HEK293 (cell line): ENCODE results near the gene RMC1.

Source experiments
- CTCF ChIA-PET: fragments of 350-600 bp; formaldehyde crosslinking; extraction: SDS; loops from one replicate; lab custom pipeline; 2021; ENCODE audit warnings: antibody characterized with exemption; lab: Yijun Ruan, JAX
- POLR2A ChIA-PET: fragments of 300-600 bp; formaldehyde crosslinking; extraction: SDS; loops from one replicate; lab custom pipeline; 2020; ENCODE audit warnings: antibody characterized with exemption, inconsistent platforms; lab: Yijun Ruan, JAX
- H3K27ac ChIP-seq: fragments of 200-500 bp; sonication (Bioruptor generic); 2 replicates; pipeline ENCODE4 v1.5.1; 2014; ENCODE audit warnings: low read depth, low read length, control low read depth, inconsistent platforms; ENCODE audit errors: extremely low read depth
- H3K36me3 ChIP-seq, 2 experiments: fragments of 200-500 bp in 1 of 2; sonication (Bioruptor generic) in 1 of 2; 1 replicate in 1 of 2; 2 replicates in 1 of 2; pipeline ENCODE4 v1.5.1; 2014 to 2017; ENCODE audit warnings: inconsistent platforms in 2 of 2, low read length in 2 of 2; ENCODE audit not compliant: control insufficient read depth in 2 of 2, insufficient read depth in 1 of 2
- H3K4me1 ChIP-seq: fragments of 200-500 bp; sonication (Bioruptor generic); 2 replicates; pipeline ENCODE4 v1.5.1; 2014; ENCODE audit warnings: mild to moderate bottlenecking, low read length, inconsistent platforms; ENCODE audit not compliant: control insufficient read depth, insufficient read depth
- H3K4me3 ChIP-seq: 2 replicates; pipeline ENCODE4 v1.5.1; 2011; ENCODE audit warnings: low read depth, mild to moderate bottlenecking, control low read depth, low read length, moderate library complexity
- H3K9me3 ChIP-seq: fragments of 200-500 bp; sonication (Bioruptor generic); 2 replicates; pipeline ENCODE4 v1.5.1; 2014; ENCODE audit warnings: low read depth, low read length, inconsistent platforms; ENCODE audit not compliant: control insufficient read depth, insufficient read depth
- GLIS2 ChIP-seq: fragments of 450-650 bp; formaldehyde crosslinking; IDR thresholded peaks from 2 replicates; pipeline ENCODE4 v1.5.1; 2016; ENCODE audit warnings: missing biosample characterization, missing genetic modification characterization
- HIC1 ChIP-seq: fragments of 450-650 bp; formaldehyde crosslinking; IDR thresholded peaks from 2 replicates; pipeline ENCODE4 v1.5.1; 2016; ENCODE audit warnings: missing biosample characterization, missing genetic modification characterization
- INSM2 ChIP-seq: fragments of 450-650 bp; formaldehyde crosslinking; IDR thresholded peaks from 2 replicates; pipeline ENCODE4 v1.5.1; 2016; ENCODE audit warnings: missing biosample characterization, missing genetic modification characterization
- PRDM2 ChIP-seq: fragments of 450-650 bp; formaldehyde crosslinking; IDR thresholded peaks from 2 replicates; pipeline ENCODE4 v1.5.1; 2016; ENCODE audit warnings: missing biosample characterization, missing genetic modification characterization, borderline replicate concordance
- SALL2 ChIP-seq: fragments of 450-650 bp; formaldehyde crosslinking; IDR thresholded peaks from 2 replicates; pipeline ENCODE4 v1.5.0; 2017; ENCODE audit warnings: missing biosample characterization, mild to moderate bottlenecking, missing genetic modification characterization, borderline replicate concordance
- SP2 ChIP-seq: fragments of 450-650 bp; formaldehyde crosslinking; IDR thresholded peaks from 2 replicates; pipeline ENCODE4 v1.5.1; 2016; ENCODE audit warnings: missing biosample characterization, missing genetic modification characterization
- TCF7L2 ChIP-seq: IDR thresholded peaks from 2 replicates; pipeline ENCODE4 v1.6.1; 2011; ENCODE audit warnings: low read depth, mild to moderate bottlenecking, inconsistent platforms, low read length, moderate library complexity, borderline replicate concordance
- ZNF138 ChIP-seq: fragments of 450-650 bp; formaldehyde crosslinking; IDR thresholded peaks from 2 replicates; pipeline ENCODE4 v1.5.1; 2016; ENCODE audit warnings: missing biosample characterization, missing genetic modification characterization, borderline replicate concordance
- ZNF140 ChIP-seq: fragments of 450-650 bp; formaldehyde crosslinking; IDR thresholded peaks from 2 replicates; pipeline ENCODE4 v1.5.1; 2016; ENCODE audit warnings: missing biosample characterization, missing genetic modification characterization
- ZNF184 ChIP-seq: fragments of 450-650 bp; IDR thresholded peaks from 2 replicates; pipeline ENCODE4 v1.5.1; 2018; ENCODE audit warnings: missing biosample characterization, mild to moderate bottlenecking, missing genetic modification characterization
- ZNF350 ChIP-seq: fragments of 450-650 bp; formaldehyde crosslinking; IDR thresholded peaks from 2 replicates; pipeline ENCODE4 v1.5.0; 2017; ENCODE audit warnings: missing biosample characterization, mild to moderate bottlenecking, missing genetic modification characterization
- ZNF394 ChIP-seq: fragments of 450-650 bp; formaldehyde crosslinking; IDR thresholded peaks from 2 replicates; pipeline ENCODE4 v1.5.1; 2016; ENCODE audit warnings: missing biosample characterization, missing genetic modification characterization, mild to moderate bottlenecking, moderate library complexity, borderline replicate concordance
- ZNF426 ChIP-seq: fragments of 450-650 bp; formaldehyde crosslinking; IDR thresholded peaks from 2 replicates; pipeline ENCODE4 v1.5.1; 2017; ENCODE audit warnings: missing biosample characterization, missing genetic modification characterization, mild to moderate bottlenecking, inconsistent platforms, moderate library complexity
- ZNF521 ChIP-seq: fragments of 450-650 bp; formaldehyde crosslinking; IDR thresholded peaks from 2 replicates; pipeline ENCODE4 v1.5.1; 2017; ENCODE audit warnings: missing biosample characterization, mild to moderate bottlenecking, missing genetic modification characterization

RMC1 gene

GRCh38 chr18:23459530-23459921 is 43.8 kb upstream of the RMC1 start:
- peaks cover 13 to 45% of the 10 kb centered on the region in 2 experiments for H3K36me3 ChIP-seq
- H3K27ac ChIP-seq = no peak overlapping the region
- no peaks in the 10 kb centered on the region for H3K9me3 ChIP-seq
- no peak overlapping the region for H3K4me3 ChIP-seq
- CTCF ChIA-PET = no interaction called here
- TF ChIP-seq SP2 (tag by site-specific recombination) (no peak), INSM2 (no peak), ZNF394 (tag by site-specific recombination) (no peak)
- POLR2A ChIA-PET = no interaction called here
- no peaks in the 10 kb centered on the region; the same call in 1 of the 2 replicates for H3K4me1 ChIP-seq

GRCh38 chr18:23460285-23461273 is 42.7 kb upstream of the RMC1 start:
- POLR2A ChIA-PET = no interaction called here
- TF ChIP-seq ZNF521 (tag by site-specific recombination) (no peak), GLIS2 (tag by site-specific recombination) (no peak), TCF7L2 (no peak), ZNF184 (tag by site-specific recombination) (no peak), ZNF138 (tag by site-specific recombination) (no peak), ZNF426 (tag by site-specific recombination) (no peak), SALL2 (tag by site-specific recombination) (no peak), PRDM2 (tag by site-specific recombination) (no peak), ZNF350 (no peak), ZNF140 (no peak), HIC1 (tag by site-specific recombination) (no peak)
- no peaks in the 10 kb centered on the region for H3K9me3 ChIP-seq
- no peak overlapping the region for H3K27ac ChIP-seq
- no peak overlapping the region for H3K4me3 ChIP-seq
- CTCF ChIA-PET = interaction anchor here (0.6 to 1.4 kb wide), 4 partner anchors 38 to 374 kb away, joined by 3 to 4 read pairs (median 3); no protein-coding TSS in a partner anchor
- no peaks in the 10 kb centered on the region for H3K4me1 ChIP-seq
- H3K36me3 ChIP-seq = peaks cover 22 to 55% of the 10 kb centered on the region in 2 experiments
